CD4-positive, alpha-beta T cell treated with Interleukin-4 for 4 hours (primary cell): ENCODE measurements around the gene PDHX.
"Not testable (repeated sequence)": the region's sequence is repeated elsewhere in the genome, so short reads cannot be mapped to it uniquely, and the experiment has no call there.

Source experiments
- DNase-seq: peaks from one replicate; pipeline ENCODE4 v3.0.0-alpha.2; 2020

PDHX gene

GRCh38 chr11:34913556-34913955 lies 2.9 kb upstream of the PDHX start:
- DNase-seq: not testable (repeated sequence)

- no peak for DNase-seq
Observed at GRCh38 chr11:34915136-34916014, 1.0 kb upstream of the PDHX start.

- no peak for DNase-seq
Observed at GRCh38 chr11:34916843-34917770, 689 bp downstream of the PDHX start.

- no peak for DNase-seq
Observed at GRCh38 chr11:34921156-34921555, 4.7 kb downstream of the PDHX start.

- no peak for DNase-seq
Observed at GRCh38 chr11:34924714-34925113, 8.3 kb downstream of the PDHX start.

- DNase-seq: peak; percentile 73
Observed at GRCh38 chr11:34926101-34926830, 9.8 kb downstream of the PDHX start.

GRCh38 chr11:34926831-34927132 lies 10.4 kb downstream of the PDHX start:
- DNase-seq: no peak

GRCh38 chr11:34928268-34928959 lies 12.0 kb downstream of the PDHX start:
- DNase-seq: no peak

- no peak for DNase-seq
Observed at GRCh38 chr11:34928960-34929680, 12.7 kb downstream of the PDHX start.

- no peak for DNase-seq
Observed at GRCh38 chr11:34929794-34930763, 13.7 kb downstream of the PDHX start.

GRCh38 chr11:34936945-34937629 lies 20.7 kb downstream of the PDHX start:
- no peak for DNase-seq

- DNase-seq: no peak
Observed at GRCh38 chr11:34938611-34939010, 22.2 kb downstream of the PDHX start.

GRCh38 chr11:34940026-34940677 lies 23.7 kb downstream of the PDHX start:
- no peak for DNase-seq

GRCh38 chr11:34941688-34942087 lies 25.3 kb downstream of the PDHX start:
- no peak for DNase-seq

GRCh38 chr11:34944692-34945091 lies 28.3 kb downstream of the PDHX start:
- DNase-seq: no peak

- DNase-seq: no peak
Observed at GRCh38 chr11:34948696-34949095, 32.3 kb downstream of the PDHX start.

- no peak for DNase-seq
Observed at GRCh38 chr11:34953955-34954354, 37.5 kb downstream of the PDHX start.

- DNase-seq: no peak
Observed at GRCh38 chr11:34957206-34957605, 40.8 kb downstream of the PDHX start.

GRCh38 chr11:34957606-34958005 lies 41.2 kb downstream of the PDHX start:
- no peak for DNase-seq

GRCh38 chr11:34959770-34960169 lies 43.4 kb downstream of the PDHX start:
- no peak for DNase-seq
